Kidney glomerular epithelial cell (primary cell): ENCODE data around the gene COX5B.
A peak's percentile ranks its signal among the peaks of the same experiment; 100 is the strongest.
"Not testable (repeated sequence)": the region's sequence is repeated elsewhere in the genome, so short reads cannot be mapped to it uniquely, and the experiment has no call there.

Source experiments
- DNase-seq: peaks from one replicate; lab custom pipeline; 2025; lab: John Stamatoyannopoulos, UW

Gene COX5B

DNA sequence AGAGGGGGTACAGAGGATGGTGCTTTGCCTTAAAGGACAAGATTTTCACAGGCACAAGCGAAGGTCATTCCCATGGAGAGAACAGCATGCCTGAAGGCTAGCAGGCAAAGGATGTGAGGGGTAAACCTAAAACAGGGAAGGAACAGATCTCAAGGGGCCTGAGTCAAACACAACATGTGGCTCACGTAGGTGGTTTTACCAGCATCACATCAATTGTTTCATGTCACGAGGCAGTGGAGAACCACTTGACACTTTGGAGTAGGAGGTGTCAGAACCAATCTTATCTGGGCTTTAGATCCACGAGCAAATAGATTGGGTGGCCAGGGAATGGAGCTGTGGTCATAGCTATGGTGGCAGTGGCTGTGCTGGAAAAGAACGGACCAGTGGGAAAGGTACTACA is 8.4 kb downstream of the COX5B start:
- no peak for DNase-seq

- DNase-seq, result no peak
These were observed 8.9 kb downstream of the COX5B start for GRCh38 chr2:97654791-97655190.

GRCh38 chr2:97656129-97656755 is 10.4 kb downstream of the COX5B start:
- DNase-seq, result no peak

- DNase-seq, result no peak
These were observed 11.2 kb downstream of the COX5B start for GRCh38 chr2:97656905-97657587.

- DNase-seq, result no peak
These were observed 12.3 kb downstream of the COX5B start for GRCh38 chr2:97657986-97658690.

DNA sequence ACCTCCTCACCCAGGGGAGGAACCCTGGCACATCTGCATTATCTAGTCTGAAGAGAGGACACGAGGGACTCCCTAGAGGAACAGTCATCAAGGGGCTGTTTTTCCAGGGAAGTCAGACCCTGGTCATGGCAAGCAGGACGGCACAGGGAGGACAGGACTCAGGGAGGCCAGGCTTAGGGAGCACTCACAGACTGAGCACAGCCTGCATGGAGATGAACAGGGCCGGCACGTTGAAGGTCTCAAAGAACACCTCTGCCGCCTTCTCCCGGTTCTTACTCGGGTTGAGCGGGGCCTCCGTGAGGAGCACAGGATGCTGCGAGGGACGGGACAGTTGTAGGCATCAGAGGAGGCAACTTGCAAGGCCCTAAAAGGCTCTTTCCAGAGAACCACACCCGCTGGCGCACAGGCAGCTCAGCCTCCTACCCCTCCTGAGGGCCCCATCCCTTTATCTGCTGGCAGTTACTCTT is 12.9 kb downstream of the COX5B start:
- no peak for DNase-seq

GRCh38 chr2:97659256-97660043 is 13.6 kb downstream of the COX5B start:
- no peak for DNase-seq

DNA sequence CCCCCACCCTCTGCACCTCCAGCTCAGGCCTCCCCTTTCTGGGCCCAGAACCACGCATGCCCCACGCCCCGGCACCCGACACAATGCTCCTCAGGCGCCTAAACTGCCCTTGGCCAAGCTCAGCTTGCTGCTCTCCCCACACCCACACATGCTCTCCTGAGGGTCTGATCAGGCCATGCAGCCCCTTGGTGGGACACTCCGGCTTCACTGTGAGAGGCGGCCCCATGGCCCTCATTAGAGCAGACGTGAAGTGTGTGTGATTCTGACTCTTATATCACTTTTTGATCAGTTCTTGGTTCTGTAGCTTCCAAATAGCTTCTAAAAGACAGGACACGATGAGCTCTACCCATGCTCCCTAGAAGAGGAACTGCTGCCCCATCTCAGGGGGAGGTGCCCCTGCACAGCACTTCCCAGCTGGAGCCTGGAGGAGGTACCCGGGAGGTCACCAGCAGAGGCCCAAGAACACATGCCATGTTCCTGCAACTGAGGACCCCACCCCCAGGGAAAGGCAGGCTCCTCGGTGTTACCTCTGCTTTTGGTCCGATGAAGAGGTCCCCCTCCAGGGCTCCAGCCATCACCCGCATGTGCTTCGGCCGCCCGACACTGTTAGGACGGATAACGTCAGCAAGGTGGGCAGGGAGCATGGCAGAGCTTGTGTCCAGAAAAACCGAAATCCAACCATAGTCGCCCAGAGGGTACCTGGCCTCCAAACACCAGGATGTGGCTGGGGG is 14.3 kb downstream of the COX5B start:
- no peak for DNase-seq

DNA sequence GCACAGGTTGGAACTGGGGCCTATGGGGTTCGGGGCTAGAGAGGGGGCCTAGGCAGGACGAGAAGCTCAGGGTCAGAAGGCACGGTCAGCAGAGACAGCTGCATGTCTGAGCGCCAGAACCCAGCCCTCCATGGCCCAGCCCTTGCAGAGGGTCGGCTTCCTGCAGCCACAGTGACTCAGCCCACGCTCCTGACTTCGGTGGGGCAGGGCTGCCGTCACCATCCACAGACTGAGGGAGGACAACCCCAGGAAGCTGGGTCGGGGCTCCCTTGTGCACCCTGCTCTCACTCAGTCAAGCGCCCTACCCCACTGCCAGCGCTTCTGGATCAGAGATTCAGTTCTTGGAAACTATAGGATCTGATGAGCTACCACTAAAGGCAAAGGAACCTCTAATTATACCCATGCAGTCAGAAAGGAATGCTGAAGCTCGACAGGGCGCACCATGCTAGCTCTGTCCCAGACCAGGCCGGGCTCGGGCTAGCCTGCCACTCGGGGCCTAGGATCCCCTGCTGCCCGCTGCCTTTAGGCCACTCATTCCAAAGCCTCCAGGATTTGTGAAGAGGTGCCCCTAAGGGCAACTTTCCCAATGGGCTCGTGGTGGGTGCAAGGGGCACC is 15.0 kb downstream of the COX5B start:
- no peak for DNase-seq

DNA sequence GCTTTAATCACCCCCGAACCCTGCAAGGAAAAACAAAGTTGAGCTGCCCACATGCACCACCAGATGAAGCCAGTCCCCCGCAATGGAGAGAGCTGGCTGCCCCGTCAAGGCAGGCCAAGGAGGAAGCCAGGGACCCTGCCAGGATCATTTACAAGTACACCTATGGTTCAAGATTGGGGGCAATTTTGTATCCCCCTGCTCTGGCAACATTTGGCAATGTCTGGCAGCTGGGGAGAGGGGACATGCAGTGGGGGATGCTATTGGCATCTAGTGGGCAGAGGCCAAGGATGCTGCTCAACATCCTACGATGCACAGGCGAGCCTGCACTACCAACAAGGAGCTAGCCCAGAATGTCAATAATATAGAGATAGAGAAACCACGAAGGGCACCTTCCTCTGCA is 16.1 kb downstream of the COX5B start:
- no peak for DNase-seq

- no peak for DNase-seq
These were observed 16.6 kb downstream of the COX5B start for GRCh38 chr2:97662386-97662894.

GRCh38 chr2:97662895-97663625 is 17.2 kb downstream of the COX5B start:
- peak; percentile 50 for DNase-seq

- no peak for DNase-seq
These were observed 17.7 kb downstream of the COX5B start for GRCh38 chr2:97663626-97663961.

DNA sequence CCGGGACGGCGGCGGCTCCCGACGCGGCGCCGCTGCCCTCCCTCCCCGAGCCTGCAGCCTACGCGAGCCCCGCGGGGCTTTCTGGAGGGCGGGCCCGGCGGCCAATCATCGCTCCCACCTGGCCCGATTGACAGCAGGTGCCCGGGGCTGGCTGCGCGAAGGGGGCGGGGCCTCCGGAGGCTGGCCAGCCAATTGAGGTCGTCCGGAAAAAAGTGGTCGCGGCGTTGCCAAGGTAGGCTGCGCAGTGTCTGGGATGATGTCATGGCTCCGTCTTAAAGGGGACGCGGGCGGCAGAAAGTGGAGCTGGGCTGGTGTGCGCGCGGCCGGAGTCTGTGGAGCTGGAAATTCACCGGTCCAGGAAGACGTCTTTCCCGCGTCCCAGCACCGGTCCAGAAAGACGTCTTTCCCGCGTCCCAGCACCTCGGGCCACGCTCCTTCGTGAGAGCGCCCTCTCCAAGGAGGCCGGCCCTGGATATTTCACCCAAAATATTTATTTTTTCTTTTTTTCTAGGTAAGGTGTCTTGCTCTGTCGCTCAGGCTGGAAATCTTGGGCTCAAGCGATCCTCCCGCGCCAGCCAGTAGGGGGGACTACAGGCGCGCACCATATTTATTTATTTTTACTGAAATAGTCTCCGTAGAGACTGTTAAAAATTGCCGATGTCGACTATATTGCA is 18.2 kb downstream of the COX5B start, which contains the start of gene ACTR1B:
Gene ACTR1B, minus strand, starts transcription at position 83 of the 674 bp plus-strand sequence. CDS start 154 bp downstream, outside the sequence.
- DNase-seq, result peak; percentile 99

GRCh38 chr2:97664636-97664970 is 18.7 kb downstream of the COX5B start:
- DNase-seq, result no peak

DNA sequence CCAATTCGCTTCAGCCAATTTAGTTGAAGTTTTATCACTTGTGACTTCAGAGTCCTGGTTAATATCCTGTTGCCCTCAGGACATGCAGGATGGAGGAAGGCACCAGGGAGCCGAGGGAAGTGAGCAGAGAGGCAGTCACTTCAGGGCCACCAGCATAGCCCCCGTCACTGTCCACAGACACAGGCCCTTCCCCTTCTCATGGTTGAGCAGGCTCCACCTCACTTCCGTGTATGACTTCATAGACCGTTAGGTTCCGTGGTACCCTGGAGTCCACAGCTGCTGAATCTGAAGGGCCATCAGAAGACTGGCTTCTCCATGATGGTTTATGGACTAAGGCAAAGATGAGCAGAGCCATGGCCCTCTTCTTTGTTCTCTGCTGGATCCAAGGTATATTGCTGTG is 23.6 kb downstream of the COX5B start, which contains the start of gene C2orf92:
Gene C2orf92, plus strand, starts transcription at position 266 of the 400 bp plus-strand sequence. Its CDS starts 76 bp downstream, at position 342.
- DNase-seq, result no peak

- DNase-seq, result no peak
These were observed 24.6 kb downstream of the COX5B start for GRCh38 chr2:97670471-97670870.

DNA sequence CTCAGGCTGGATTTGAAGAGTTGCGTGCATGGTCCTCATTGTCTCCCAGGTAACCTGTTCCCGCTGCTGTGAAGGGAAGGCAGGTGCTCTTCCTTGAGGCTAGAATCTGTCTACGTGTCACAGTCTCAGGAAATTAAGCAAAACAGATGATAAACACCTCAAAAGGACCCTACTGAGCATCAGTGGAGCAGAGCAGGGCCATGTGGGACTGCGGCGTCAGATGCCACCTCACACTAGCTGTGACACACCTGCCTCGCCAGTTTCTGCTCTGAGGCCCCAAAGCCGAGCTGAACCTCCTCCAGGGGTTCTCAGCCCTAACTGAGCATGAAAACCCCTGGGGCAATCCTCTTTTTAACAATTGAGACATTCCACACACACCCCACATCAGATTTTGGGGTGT is 25.7 kb downstream of the COX5B start:
- DNase-seq, result no peak

DNA sequence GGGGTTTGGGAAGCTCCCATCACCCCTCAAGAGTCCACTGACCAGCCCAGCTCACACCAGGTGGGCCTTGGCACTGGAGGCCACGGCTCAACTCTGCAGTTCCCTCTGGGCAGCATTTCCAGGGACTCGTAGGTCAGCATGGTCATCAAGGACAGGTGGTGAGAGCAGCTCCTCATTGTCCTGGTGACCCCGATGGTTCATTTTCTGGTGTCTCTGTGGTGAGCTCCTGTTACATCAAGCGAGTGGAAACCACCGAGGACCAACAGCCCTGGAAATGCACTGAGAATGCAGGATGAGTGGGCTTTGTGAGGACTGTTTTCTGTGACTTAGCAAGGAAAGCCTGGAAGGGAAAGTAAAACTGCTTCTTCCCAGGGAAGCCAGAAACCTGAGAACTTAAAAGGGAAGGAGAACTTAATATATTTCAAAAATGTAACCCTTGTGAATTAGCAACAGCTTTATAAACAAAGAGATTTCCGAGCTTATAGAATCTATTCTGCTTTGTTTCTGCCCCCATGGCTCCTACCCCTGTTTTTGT is 26.8 kb downstream of the COX5B start:
- not testable (repeated sequence) for DNase-seq
